Mesenchymal stem cell (in vitro differentiated cells and primary cell): ENCODE results near the gene VARS1.
A peak's percentile ranks its signal among the peaks of the same experiment; 100 is the strongest.

Experiments
- DNase-seq: peaks from one replicate; pipeline ENCODE4 v3.0.0-alpha.2; 2013
- H2AFZ ChIP-seq: one replicate; pipeline ENCODE4 v1.6.1; 2013; ENCODE audit warnings: low read depth, mild to moderate bottlenecking, control low read depth, inconsistent platforms, low read length, moderate library complexity
- H2AK5ac ChIP-seq: 2 replicates; pipeline ENCODE4 v1.6.1; 2013; ENCODE audit warnings: low read length, moderate library complexity, mild to moderate bottlenecking, inconsistent platforms; ENCODE audit not compliant: severe bottlenecking
- H2BK120ac ChIP-seq: one replicate; pipeline ENCODE4 v1.6.1; 2013; ENCODE audit warnings: low read depth, mild to moderate bottlenecking, inconsistent platforms, low read length, moderate library complexity
- H2BK12ac ChIP-seq, 2 experiments: one replicate each; pipeline ENCODE4 v1.6.1; 2013; ENCODE audit warnings: inconsistent platforms in 2 of 2, low read length in 2 of 2, mild to moderate bottlenecking in 2 of 2, moderate library complexity in 2 of 2, control low read depth in 1 of 2
- H2BK15ac ChIP-seq: one replicate; pipeline ENCODE4 v1.6.1; 2013; ENCODE audit warnings: mild to moderate bottlenecking, low read depth, inconsistent platforms; ENCODE audit not compliant: poor library complexity, severe bottlenecking
- H2BK5ac ChIP-seq: 2 replicates; pipeline ENCODE4 v1.6.1; 2013; ENCODE audit warnings: low read depth, mild to moderate bottlenecking, low read length, control low read depth, inconsistent platforms; ENCODE audit not compliant: poor library complexity, severe bottlenecking
- H3K14ac ChIP-seq, 2 experiments: one replicate each; pipeline ENCODE4 v1.6.1; 2013; ENCODE audit warnings: inconsistent platforms in 2 of 2, low read length in 2 of 2, control low read depth in 1 of 2, mild to moderate bottlenecking in 1 of 2, moderate library complexity in 1 of 2
- H3K18ac ChIP-seq, 2 experiments: one replicate each; pipeline ENCODE4 v1.6.1; 2013; ENCODE audit warnings: inconsistent platforms in 2 of 2, low read length in 2 of 2, control low read depth in 1 of 2, low read depth in 1 of 2, mild to moderate bottlenecking in 1 of 2
- H3K23ac ChIP-seq, 2 experiments: one replicate each; pipeline ENCODE4 v1.6.1; 2013; ENCODE audit warnings: inconsistent platforms in 2 of 2, low read length in 2 of 2, mild to moderate bottlenecking in 2 of 2, moderate library complexity in 2 of 2, control low read depth in 1 of 2
- H3K27ac ChIP-seq: 2 replicates; pipeline ENCODE4 v1.5.1; 2013; ENCODE audit warnings: mild to moderate bottlenecking, moderate library complexity, low read length, control low read depth, inconsistent platforms; ENCODE audit not compliant: poor library complexity, severe bottlenecking
- H3K27me3 ChIP-seq, 2 experiments: 2 replicates each; pipeline versions ENCODE4 v1.6.1 to v1.7.0; 2013; ENCODE audit warnings: low read length in 2 of 2, mild to moderate bottlenecking in 2 of 2, moderate library complexity in 2 of 2, control low read depth in 1 of 2, inconsistent platforms in 1 of 2; ENCODE audit not compliant: control insufficient read depth in 1 of 2, insufficient read depth in 1 of 2
- H3K36me3 ChIP-seq, 2 experiments: 2 replicates each; pipeline versions ENCODE4 v1.6.1 to v1.7.0; 2013; ENCODE audit warnings: low read length in 2 of 2, control low read depth in 1 of 2, inconsistent platforms in 1 of 2, low read depth in 1 of 2, mild to moderate bottlenecking in 1 of 2; ENCODE audit not compliant: insufficient read depth in 2 of 2, control insufficient read depth in 1 of 2
- H3K4ac ChIP-seq, 2 experiments: one replicate each; pipeline ENCODE4 v1.6.1; 2013; ENCODE audit warnings: inconsistent platforms in 2 of 2, low read length in 2 of 2, mild to moderate bottlenecking in 2 of 2, moderate library complexity in 2 of 2, control low read depth in 1 of 2, low read depth in 1 of 2
- H3K4me1 ChIP-seq: 2 replicates; pipeline ENCODE4 v1.6.1; 2013; ENCODE audit warnings: low read depth, low read length, control low read depth; ENCODE audit not compliant: control insufficient read depth, insufficient read depth
- H3K4me2 ChIP-seq: 2 replicates; pipeline ENCODE4 v1.6.1; 2013; ENCODE audit warnings: low read length, mild to moderate bottlenecking, inconsistent platforms; ENCODE audit not compliant: poor library complexity, severe bottlenecking
- H3K4me3 ChIP-seq, 2 experiments: 2 replicates each; pipeline versions ENCODE4 v1.5.1 to v1.7.0; 2013; ENCODE audit warnings: low read length in 2 of 2, mild to moderate bottlenecking in 2 of 2, control low read depth in 1 of 2, low read depth in 1 of 2; ENCODE audit not compliant: insufficient read depth in 1 of 2
- H3K79me1 ChIP-seq: replicated peaks from 2 replicates; pipeline ENCODE4 v1.6.1; 2013; ENCODE audit warnings: mild to moderate bottlenecking, control low read depth, low read length, inconsistent platforms; ENCODE audit not compliant: poor library complexity, severe bottlenecking
- H3K9ac ChIP-seq: 2 replicates; pipeline ENCODE4 v1.7.0; 2013; ENCODE audit warnings: mild to moderate bottlenecking, low read length, moderate library complexity
- H3K9me3 ChIP-seq: 2 replicates; pipeline ENCODE4 v1.7.0; 2013; ENCODE audit warnings: mild to moderate bottlenecking, low read length; ENCODE audit not compliant: control insufficient read depth
- H4K8ac ChIP-seq: one replicate; pipeline ENCODE4 v1.6.1; 2013; ENCODE audit warnings: inconsistent platforms, mild to moderate bottlenecking, low read length, moderate library complexity
- H4K91ac ChIP-seq: one replicate; pipeline ENCODE4 v1.6.1; 2013; ENCODE audit warnings: mild to moderate bottlenecking, low read length, inconsistent platforms
- WGBS: methylation state at CpG from one replicate; pipeline ENCODE4 v1.1.7; 2013; ENCODE audit warnings: mixed read lengths; 5-methylcytosine and 5-hydroxymethylcytosine counted together

The VARS1 gene

GRCh38 chr6:31792090-31792374 lies 3.5 kb downstream of the VARS1 start:
- peaks cover 37 to 38% of the 10 kb centered on the region in 2 experiments for H3K36me3 ChIP-seq
- H3K9me3 ChIP-seq = no peaks in the 10 kb centered on the region
- no peak overlapping the region for H3K23ac ChIP-seq
- 100% methylated on average over 1 of the region's 3 CpGs for WGBS
- H3K27ac ChIP-seq = no peak overlapping the region
- no peak overlapping the region for H3K4ac ChIP-seq
- no peak overlapping the region for H3K14ac ChIP-seq
- no peak overlapping the region for H2AK5ac ChIP-seq
- H3K79me1 ChIP-seq = peaks cover 12% of the 10 kb centered on the region
- H3K18ac ChIP-seq = no peak overlapping the region
- H2BK12ac ChIP-seq = no peak overlapping the region
- peaks cover 15% of the 10 kb centered on the region for H3K4me1 ChIP-seq
- no peaks in the 10 kb centered on the region for H3K27me3 ChIP-seq
- no peak overlapping the region for H4K8ac ChIP-seq
- H2BK5ac ChIP-seq = no peak overlapping the region
- no peak overlapping the region for H2BK120ac ChIP-seq
- no peak overlapping the region for H3K4me3 ChIP-seq
- no peak for DNase-seq
- no peak overlapping the region for H2BK15ac ChIP-seq
- H3K4me2 ChIP-seq = no peak overlapping the region
- H2AFZ ChIP-seq = no peak overlapping the region
- H3K9ac ChIP-seq = no peak overlapping the region
- H4K91ac ChIP-seq = no peak overlapping the region

- no peak overlapping the region for H3K14ac ChIP-seq
- 69% methylated on average over 12 of the region's 12 CpGs for WGBS
- H2BK12ac ChIP-seq = no peak overlapping the region
- H3K18ac ChIP-seq = no peak overlapping the region
- peaks cover 12% of the 10 kb centered on the region for H3K79me1 ChIP-seq
- H3K4me2 ChIP-seq = no peak overlapping the region
- no peaks in the 10 kb centered on the region for H3K27me3 ChIP-seq
- H2BK5ac ChIP-seq = no peak overlapping the region
- no peak overlapping the region for H3K9ac ChIP-seq
- no peak overlapping the region for H2AFZ ChIP-seq
- no peak overlapping the region for H3K4ac ChIP-seq
- H3K4me3 ChIP-seq = no peak overlapping the region
- H2BK120ac ChIP-seq = no peak overlapping the region
- H4K8ac ChIP-seq = peak overlapping the region; percentile 12
- peaks cover 15% of the 10 kb centered on the region for H3K4me1 ChIP-seq
- peaks cover 37% of the 10 kb centered on the region in 2 experiments for H3K36me3 ChIP-seq
- no peak overlapping the region for H3K23ac ChIP-seq
- H2BK15ac ChIP-seq = no peak overlapping the region
- peak; percentile 72 for DNase-seq
- H2AK5ac ChIP-seq = no peak overlapping the region
- no peak overlapping the region for H3K27ac ChIP-seq
- H3K9me3 ChIP-seq = no peaks in the 10 kb centered on the region
- no peak overlapping the region for H4K91ac ChIP-seq
Measured at GRCh38 chr6:31791324-31792089, 4.0 kb downstream of the VARS1 start.

- no peak overlapping the region for H2BK15ac ChIP-seq
- WGBS = 97% methylated on average over 11 of the region's 11 CpGs
Measured at GRCh38 chr6:31785475-31785874, 10.1 kb downstream of the VARS1 start.

GRCh38 chr6:31784098-31784925 lies 11.2 kb downstream of the VARS1 start:
- no peak for DNase-seq
- no peaks in the 10 kb centered on the region for H3K9me3 ChIP-seq
- H3K18ac ChIP-seq = no peak overlapping the region
- no peak overlapping the region for H2AK5ac ChIP-seq
- no peak overlapping the region for H3K4me3 ChIP-seq
- no peaks in the 10 kb centered on the region for H3K4me1 ChIP-seq
- no peak overlapping the region for H3K9ac ChIP-seq
- H3K36me3 ChIP-seq = peaks cover 74 to 82% of the 10 kb centered on the region in 2 experiments
- peaks cover 18% of the 10 kb centered on the region for H3K79me1 ChIP-seq
- H3K14ac ChIP-seq = no peak overlapping the region
- H2BK120ac ChIP-seq = no peak overlapping the region
- H4K91ac ChIP-seq = no peak overlapping the region
- H2BK12ac ChIP-seq = no peak overlapping the region
- no peak overlapping the region for H2BK15ac ChIP-seq
- H3K27ac ChIP-seq = no peak overlapping the region
- H3K4me2 ChIP-seq = no peak overlapping the region
- 98% methylated on average over 15 of the region's 15 CpGs for WGBS
- H3K23ac ChIP-seq = no peak overlapping the region
- H2BK5ac ChIP-seq = no peak overlapping the region
- no peak overlapping the region for H4K8ac ChIP-seq
- no peak overlapping the region for H2AFZ ChIP-seq
- no peak overlapping the region for H3K4ac ChIP-seq
- H3K27me3 ChIP-seq = no peaks in the 10 kb centered on the region

More at GRCh38 chr6:31785475-31785874, 10.1 kb downstream of the VARS1 start:
- Histone ChIP-seq H3K27me3 (no peaks in the 10 kb centered on the region), H2AFZ (no peak overlapping the region), H3K9ac (no peak overlapping the region), H2BK5ac (no peak overlapping the region), H3K4me1 (no peaks in the 10 kb centered on the region), H3K36me3 (peaks cover 72 to 74% of the 10 kb centered on the region in 2 experiments), H4K8ac (no peak overlapping the region), H3K79me1 (peaks cover 19% of the 10 kb centered on the region), H3K4me3 (no peak overlapping the region), H2BK12ac (no peak overlapping the region), H3K4me2 (no peak overlapping the region), H2AK5ac (no peak overlapping the region), H3K23ac (no peak overlapping the region), H3K9me3 (no peaks in the 10 kb centered on the region), H4K91ac (no peak overlapping the region), H3K27ac (no peak overlapping the region), H2BK120ac (no peak overlapping the region), H3K18ac (no peak overlapping the region), H3K14ac (no peak overlapping the region), H3K4ac (no peak overlapping the region)
- no peak for DNase-seq
